Gastrocnemius medialis (tissue), 4 donors: Measurements from ENCODE around the gene TMEM266.

Experiments
- CTCF ChIP-seq, 5 experiments: fragments of 450-650 bp in 3 of 5; fragments of 200-600 bp in 2 of 5; sonication (generic) in 2 of 5; IDR thresholded peaks in 4 of 5; conservative IDR thresholded peaks in 1 of 5; 1 replicate in 4 of 5; 2 replicates in 1 of 5; pipeline ENCODE4 v1.5.1; 2016 to 2019; ENCODE audit warnings: antibody characterized with exemption in 5 of 5, mild to moderate bottlenecking in 3 of 5, moderate library complexity in 3 of 5
- POLR2A ChIP-seq, 2 donors: fragments of 450-650 bp; IDR thresholded peaks; one replicate each; pipeline ENCODE4 v1.6.1; 2017; ENCODE audit warnings: antibody characterized with exemption in 2 of 2, mild to moderate bottlenecking in 2 of 2, moderate library complexity in 2 of 2

- TF ChIP-seq CTCF (IDR thresholded peaks at IDR 0.05 in 4 of 5, conservative IDR thresholded peaks at IDR 0.05 in 1 of 5): no peak
- TF ChIP-seq POLR2A (IDR thresholded peaks at IDR 0.05): no peak
Observed at GRCh38 chr15:76150513-76150912, 90.7 kb downstream of the TMEM266 start.
